Measurements from ENCODE around the gene ISYNA1. TPM values are rescaled to one million over a fixed set of nuclear protein-coding genes. Genes with fewer than 3 reads are reported as not detected.

The ISYNA1 gene
- total and polyA plus RNA-seq, 2 donors (not counting 1 experiment from before 2014, with no cell fraction given), result 22.6 to 28.3 TPM

DNA sequence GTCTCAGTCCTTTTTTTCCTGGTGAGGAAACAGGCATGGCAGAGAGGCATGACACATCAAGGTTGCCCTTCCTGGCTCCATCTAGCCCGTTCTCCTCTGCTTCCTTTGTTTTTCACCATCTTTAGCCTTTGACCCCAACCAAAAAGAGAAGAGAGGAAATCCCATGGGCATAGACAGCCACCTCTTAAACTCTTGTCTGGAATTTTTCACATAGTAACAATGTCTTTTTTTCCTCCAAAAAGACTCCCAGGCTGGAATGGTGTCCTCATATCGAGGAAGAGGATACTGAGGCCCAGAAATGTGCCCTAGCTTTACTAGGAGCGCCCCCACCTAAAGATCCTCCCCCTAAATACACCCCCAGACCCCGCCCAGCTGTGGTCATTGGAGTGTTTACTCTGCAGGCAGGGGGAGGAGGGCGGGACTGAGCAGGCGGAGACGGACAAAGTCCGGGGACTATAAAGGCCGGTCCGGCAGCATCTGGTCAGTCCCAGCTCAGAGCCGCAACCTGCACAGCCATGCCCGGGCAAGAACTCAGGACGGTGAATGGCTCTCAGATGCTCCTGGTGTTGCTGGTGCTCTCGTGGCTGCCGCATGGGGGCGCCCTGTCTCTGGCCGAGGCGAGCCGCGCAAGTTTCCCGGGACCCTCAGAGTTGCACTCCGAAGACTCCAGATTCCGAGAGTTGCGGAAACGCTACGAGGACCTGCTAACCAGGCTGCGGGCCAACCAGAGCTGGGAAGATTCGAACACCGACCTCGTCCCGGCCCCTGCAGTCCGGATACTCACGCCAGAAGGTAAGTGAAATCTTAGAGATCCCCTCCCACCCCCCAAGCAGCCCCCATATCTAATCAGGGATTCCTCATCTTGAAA, 52.0 kb downstream of the ISYNA1 start, which contains the start of gene GDF15:
TSS of gene GDF15 (plus strand) at position 484 of the 868 bp plus-strand sequence. CDS start at position 516, 32 bp downstream.
- H3K4me3 ChIP-seq (ENCODE audit: control extremely low read depth in 1 of 5, extremely low read depth in 1 of 5, insufficient read depth in 1 of 5, low read depth in 2 of 5, low read length in 4 of 5), result no peak within 1 kb of the TSS
- intact Hi-C loops (cut with micrococcal nuclease), result loop anchor here (5.0 kb wide), 1 partner anchor 36 kb away; no protein-coding TSS in a partner anchor
- peaks cover 14% of the 10 kb centered on the region for H3K27me3 Mint-ChIP-seq

More for the DNA sequence above, 52.0 kb downstream of the ISYNA1 start, which contains the start of gene GDF15:
- H3K27me3 ChIP-seq (replicated peaks in 1 of 4; ENCODE audit: control extremely low read depth in 1 of 4, control insufficient read depth in 3 of 4, insufficient read depth in 4 of 4, low read length in 3 of 4), result peaks cover 0 to 50% (median 24%) of the 10 kb centered on the region in 4 experiments
- DNase-seq (peak; percentile 45), ATAC-seq (ENCODE audit: low read depth) (no peak)
- H3K4me1 ChIP-seq (ENCODE audit: control insufficient read depth in 2 of 2, insufficient read depth in 2 of 2, low read length in 2 of 2), result peaks cover 20 to 21% of the 10 kb centered on the region in 2 donors
- ChIA-PET POLR2A (no interaction called here), CTCF (interaction anchor here (0.6 to 10.6 kb wide), 3 partner anchors 27 to 649 kb away, joined by 3 to 196 read pairs (median 3); no protein-coding TSS in a partner anchor)
- peaks cover 8% of the 10 kb centered on the region for H4K20me1 ChIP-seq (ENCODE audit: control insufficient read depth, insufficient read depth, low read length, poor library complexity, severe bottlenecking)
- TF ChIP-seq CTCF (IDR thresholded peaks at IDR 0.05) (peak; percentile 76), EZH2 (IDR thresholded peaks at IDR 0.05; ENCODE audit: borderline replicate concordance, insufficient read depth, low read depth, low read length, poor library complexity, severe bottlenecking) (no peak)
- no peak within 1 kb of the TSS for H3K9ac ChIP-seq (ENCODE audit: low read length)
- H2AFZ ChIP-seq (ENCODE audit: insufficient read depth, low read depth, low read length, poor library complexity, severe bottlenecking), result no peak within 1 kb of the TSS
- peaks cover 0 to 8% (median 5%) of the 10 kb centered on the region in 3 donors for H3K9me3 ChIP-seq (ENCODE audit: control extremely low read depth in 1 of 3, control insufficient read depth in 2 of 3, insufficient read depth in 1 of 3, low read length in 2 of 3)
- no peak within 1 kb of the TSS for H3K27ac ChIP-seq (ENCODE audit: low read length in 2 of 2)
- peaks cover 0 to 3% of the 10 kb centered on the region in 2 experiments for H3K36me3 ChIP-seq (replicated peaks in 1 of 2; ENCODE audit: control extremely low read depth in 1 of 2, control insufficient read depth in 1 of 2, extremely low read depth in 1 of 2, insufficient read depth in 2 of 2, low read length in 1 of 2)
- H3K4me2 ChIP-seq (replicated peaks; ENCODE audit: low read depth, low read length, poor library complexity, severe bottlenecking), result peak within 1 kb of the TSS; percentile 22
- H3K79me2 ChIP-seq (ENCODE audit: control insufficient read depth, insufficient read depth, low read length), result no peaks in the 10 kb centered on the region
- H3K27ac Mint-ChIP-seq, result no peak within 1 kb of the TSS
- 47% methylated on average over 31 of the region's 33 CpGs for WGBS (ENCODE audit: insufficient coverage)
- peaks cover 20% of the 10 kb centered on the region for H3K4me1 Mint-ChIP-seq
- no peaks in the 10 kb centered on the region for H3K9me3 Mint-ChIP-seq (ENCODE audit: insufficient read depth)
- no peak within 1 kb of the TSS for H3K4me3 Mint-ChIP-seq
